Activated CD8-positive, alpha-beta T cell treated with anti-CD3 and anti-CD28 coated beads for 36 hours (primary cell): ENCODE data around the gene CD40. TPM values are rescaled to one million over a fixed set of nuclear protein-coding genes. Genes with fewer than 3 reads are reported as not detected.

ENCODE experiments used
- ATAC-seq: fragments of 200-7000 bp; cut with Tn5 transposase; one replicate; pipeline ENCODE4 v1.10.0; 2021; ENCODE audit warnings: mild to moderate bottlenecking, moderate library complexity
- CTCF ChIA-PET: fragments of 350-600 bp; sonication (Branson Sonifier 250); formaldehyde crosslinking; loops from one replicate; lab custom pipeline; 2021; ENCODE audit warnings: antibody characterized with exemption; lab: Charles Lee
- POLR2A ChIA-PET: fragments of 350-600 bp; sonication (Branson Sonifier 250); formaldehyde crosslinking; loops from one replicate; lab custom pipeline; 2021; ENCODE audit warnings: antibody characterized with exemption; lab: Charles Lee
- DNase-seq: peaks from one replicate; pipeline ENCODE4 v3.0.0-alpha.2; 2020
- H3K27ac Mint-ChIP-seq: one replicate; pipeline ENCODE4 v1.8.0; 2021; ENCODE audit warnings: mild to moderate bottlenecking, mixed read lengths
- H3K27me3 Mint-ChIP-seq: one replicate; pipeline ENCODE4 v1.8.0; 2021; ENCODE audit warnings: mixed read lengths
- H3K36me3 Mint-ChIP-seq: one replicate; pipeline ENCODE4 v1.8.0; 2021; ENCODE audit warnings: low read depth, mixed read lengths
- H3K4me1 Mint-ChIP-seq: one replicate; pipeline ENCODE4 v1.8.0; 2021; ENCODE audit warnings: low read depth, mixed read lengths
- H3K4me3 Mint-ChIP-seq: one replicate; pipeline ENCODE4 v1.8.0; 2021; ENCODE audit warnings: mild to moderate bottlenecking, moderate library complexity, mixed read lengths
- H3K9me3 Mint-ChIP-seq: one replicate; pipeline ENCODE4 v1.8.0; 2021; ENCODE audit warnings: mixed read lengths
- intact Hi-C: fragments of 100-400 bp; cut with micrococcal nuclease; formaldehyde crosslinking; loops from one replicate; pipeline ENCODE4 v1.10.0; 2022
- total RNA-seq, 2 experiments: library from RNA; stranded (reverse); gene quantifications; one replicate each; pipeline ENCODE4 v1.2.3, GENCODE V29; 2021
- TF ChIP-seq, protein P1 (sequence below): fragments of 200-600 bp; IDR thresholded peaks from one replicate; pipeline ENCODE4 v1.8.0; 2022; ENCODE audit warnings: antibody characterized with exemption, mild to moderate bottlenecking

CD40 gene
- total RNA-seq, 2 experiments from 2014 or later, result 3.3 to 3.5 TPM

DNA sequence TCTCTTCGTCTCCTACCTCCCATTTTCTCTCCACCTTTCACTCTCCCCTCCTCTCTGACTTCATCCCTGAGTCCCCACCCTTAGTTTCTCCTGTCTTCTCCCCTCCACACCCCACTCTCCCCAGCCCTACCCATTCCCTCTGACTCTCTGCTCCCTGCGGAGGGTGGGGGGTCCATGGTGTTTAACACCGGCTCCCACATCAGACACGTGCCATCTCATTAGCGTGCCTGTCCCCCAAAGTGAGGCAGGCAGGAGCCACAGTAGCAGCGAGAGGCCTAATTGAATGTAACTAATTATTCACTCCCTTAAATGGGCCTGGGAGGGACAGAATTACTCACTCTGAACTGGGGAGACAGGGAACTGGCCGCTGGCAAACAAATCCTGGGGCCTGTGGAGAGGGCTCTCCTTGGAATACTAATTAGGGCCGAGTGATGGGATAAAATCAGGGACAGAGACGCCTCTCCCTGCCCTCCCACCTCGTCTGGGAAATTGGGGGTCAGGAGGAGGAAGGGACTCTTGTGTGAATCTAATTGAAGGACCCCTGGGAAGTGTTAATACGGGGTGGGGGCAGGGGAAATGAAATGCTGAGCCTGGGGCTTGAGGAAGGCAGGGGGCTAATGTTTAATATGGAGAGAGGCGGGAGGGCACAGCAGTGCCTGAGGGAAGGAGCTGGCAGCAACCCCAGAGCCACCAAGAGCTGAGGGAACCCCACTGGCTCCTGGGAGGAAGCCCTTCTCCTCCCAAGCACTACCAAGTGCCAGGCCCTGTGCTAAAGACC lies 17.9 kb downstream of the CD40 start:
- ChIA-PET POLR2A (no interaction called here), CTCF (no interaction called here)

DNA sequence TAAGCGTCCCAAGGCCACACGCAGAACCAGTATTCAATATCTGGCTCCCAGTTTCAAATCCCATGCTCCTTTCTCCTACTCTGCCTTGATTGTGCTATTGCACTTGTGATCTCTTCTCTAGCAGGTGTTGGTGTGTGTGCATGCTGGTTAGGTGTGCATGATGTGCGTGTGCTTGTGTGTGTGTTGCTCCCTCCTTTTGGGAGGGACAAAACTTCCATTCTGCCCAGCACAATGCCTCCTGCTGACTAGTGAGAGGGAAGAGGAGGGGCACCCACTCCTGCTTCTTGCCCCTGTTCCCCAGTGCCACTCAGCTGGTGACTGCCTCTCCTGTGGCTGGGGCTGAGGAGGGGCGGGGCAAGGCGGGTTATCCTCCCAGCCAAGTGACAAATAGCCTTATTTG lies 19.7 kb downstream of the CD40 start:
- Mint-ChIP-seq H3K27ac (no peak overlapping the region), H3K4me3 (no peak overlapping the region), H3K27me3 (peaks cover 38% of the 10 kb centered on the region), H3K36me3 (no peaks in the 10 kb centered on the region), H3K9me3 (no peaks in the 10 kb centered on the region), H3K4me1 (no peaks in the 10 kb centered on the region)
- CTCF ChIA-PET, result interaction anchor here (1.2 kb wide), 1 partner anchor 115 kb away, joined by 3 read pairs; no protein-coding TSS in a partner anchor
- TF ChIP-seq, protein P1, sequence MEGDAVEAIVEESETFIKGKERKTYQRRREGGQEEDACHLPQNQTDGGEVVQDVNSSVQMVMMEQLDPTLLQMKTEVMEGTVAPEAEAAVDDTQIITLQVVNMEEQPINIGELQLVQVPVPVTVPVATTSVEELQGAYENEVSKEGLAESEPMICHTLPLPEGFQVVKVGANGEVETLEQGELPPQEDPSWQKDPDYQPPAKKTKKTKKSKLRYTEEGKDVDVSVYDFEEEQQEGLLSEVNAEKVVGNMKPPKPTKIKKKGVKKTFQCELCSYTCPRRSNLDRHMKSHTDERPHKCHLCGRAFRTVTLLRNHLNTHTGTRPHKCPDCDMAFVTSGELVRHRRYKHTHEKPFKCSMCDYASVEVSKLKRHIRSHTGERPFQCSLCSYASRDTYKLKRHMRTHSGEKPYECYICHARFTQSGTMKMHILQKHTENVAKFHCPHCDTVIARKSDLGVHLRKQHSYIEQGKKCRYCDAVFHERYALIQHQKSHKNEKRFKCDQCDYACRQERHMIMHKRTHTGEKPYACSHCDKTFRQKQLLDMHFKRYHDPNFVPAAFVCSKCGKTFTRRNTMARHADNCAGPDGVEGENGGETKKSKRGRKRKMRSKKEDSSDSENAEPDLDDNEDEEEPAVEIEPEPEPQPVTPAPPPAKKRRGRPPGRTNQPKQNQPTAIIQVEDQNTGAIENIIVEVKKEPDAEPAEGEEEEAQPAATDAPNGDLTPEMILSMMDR, result no peak
- POLR2A ChIA-PET, result interaction anchor here (0.7 kb wide), 1 partner anchor 10 kb away, joined by 4 read pairs; no protein-coding TSS in a partner anchor
- DNase-seq (no peak), ATAC-seq (no peak)
- intact Hi-C loops, result no loop called here

More for the DNA sequence above, 17.9 kb downstream of the CD40 start:
- TF ChIP-seq, protein P1, result no peak
- Mint-ChIP-seq H3K27ac (no peak overlapping the region), H3K4me1 (no peaks in the 10 kb centered on the region), H3K27me3 (peaks cover 38% of the 10 kb centered on the region), H3K4me3 (no peak overlapping the region), H3K9me3 (no peaks in the 10 kb centered on the region), H3K36me3 (no peaks in the 10 kb centered on the region)
- ATAC-seq (no peak), DNase-seq (no peak)
- intact Hi-C loops, result no loop called here

DNA sequence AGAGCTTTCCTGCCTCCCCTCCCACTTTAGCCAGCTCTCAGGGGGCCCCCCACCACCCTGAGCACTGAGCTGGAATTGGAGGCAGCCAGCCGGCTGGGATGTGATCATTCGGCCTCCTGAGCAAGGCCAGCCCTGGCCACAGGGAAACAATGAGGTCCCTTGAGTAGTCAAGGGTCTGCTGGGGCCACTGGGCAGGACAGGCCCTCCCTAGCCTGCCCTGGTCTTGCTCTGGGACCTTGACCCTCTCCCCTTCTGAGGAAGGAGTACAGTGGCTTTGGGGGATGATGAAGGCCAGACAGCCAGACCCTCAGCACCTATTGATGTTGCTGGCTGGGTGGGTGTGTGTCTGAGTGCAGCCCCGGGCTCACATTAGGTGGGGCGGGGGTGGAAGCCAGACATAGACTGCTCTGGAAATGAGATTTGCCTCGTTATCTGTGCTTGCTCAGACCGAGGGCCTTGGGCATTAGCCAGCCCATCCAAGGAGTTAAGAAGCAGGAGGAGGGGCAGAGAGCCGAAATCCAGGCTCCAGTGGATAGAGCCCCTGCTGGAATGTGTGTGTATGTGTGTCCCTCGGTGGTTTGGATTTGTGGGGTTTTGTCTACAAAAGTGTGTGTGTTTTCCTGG lies 21.3 kb downstream of the CD40 start:
- CTCF ChIA-PET, result no interaction called here
- H3K27ac Mint-ChIP-seq, result no peak overlapping the region
- TF ChIP-seq, protein P1, result no peak
- POLR2A ChIA-PET, result no interaction called here
- no peaks in the 10 kb centered on the region for H3K36me3 Mint-ChIP-seq
- DNase-seq, result no peak
- intact Hi-C loops, result no loop called here
- H3K9me3 Mint-ChIP-seq, result no peaks in the 10 kb centered on the region
- peaks cover 34% of the 10 kb centered on the region for H3K27me3 Mint-ChIP-seq
- no peak overlapping the region for H3K4me3 Mint-ChIP-seq
- no peak for ATAC-seq
- no peaks in the 10 kb centered on the region for H3K4me1 Mint-ChIP-seq

DNA sequence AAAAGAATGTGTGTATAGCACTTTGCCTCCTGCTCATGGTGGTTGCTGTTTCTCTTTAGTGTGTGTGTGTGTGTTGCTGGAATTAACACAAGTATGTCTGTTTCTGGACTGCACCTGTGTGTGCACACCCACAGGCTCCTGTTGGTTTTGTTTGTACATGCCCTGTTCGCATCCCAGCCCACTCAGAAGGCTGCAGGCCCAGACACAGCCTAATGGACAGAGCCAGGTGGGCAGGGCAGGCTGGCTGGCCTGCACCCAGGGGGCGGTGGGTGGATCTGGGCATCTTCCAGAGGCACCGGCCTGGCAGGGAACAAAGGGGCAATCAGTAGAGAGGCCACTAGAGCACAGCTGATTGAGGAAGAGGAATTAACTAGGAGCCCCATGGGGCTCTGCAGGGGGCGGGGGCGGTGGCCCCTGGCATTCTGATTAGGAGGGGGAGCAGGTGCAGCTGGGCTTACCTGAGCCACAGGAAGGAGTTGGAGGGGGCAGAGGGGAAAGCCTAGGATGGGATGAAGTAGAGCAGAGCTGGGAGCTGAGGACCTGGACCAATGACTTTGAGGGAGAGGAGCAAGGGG lies 21.9 kb downstream of the CD40 start:
- no peaks in the 10 kb centered on the region for H3K9me3 Mint-ChIP-seq
- H3K27ac Mint-ChIP-seq, result no peak overlapping the region
- H3K36me3 Mint-ChIP-seq, result no peaks in the 10 kb centered on the region
- TF ChIP-seq, protein P1, result no peak
- CTCF ChIA-PET, result interaction anchor here (0.8 to 2.3 kb wide), 4 partner anchors 7 to 127 kb away, joined by 3 to 6 read pairs (median 4); no protein-coding TSS in a partner anchor
- H3K4me1 Mint-ChIP-seq, result no peaks in the 10 kb centered on the region
- DNase-seq, result no peak
- POLR2A ChIA-PET, result no interaction called here
- no peak for ATAC-seq
- intact Hi-C loops, result no loop called here
- H3K4me3 Mint-ChIP-seq, result no peak overlapping the region
- peaks cover 33% of the 10 kb centered on the region for H3K27me3 Mint-ChIP-seq

DNA sequence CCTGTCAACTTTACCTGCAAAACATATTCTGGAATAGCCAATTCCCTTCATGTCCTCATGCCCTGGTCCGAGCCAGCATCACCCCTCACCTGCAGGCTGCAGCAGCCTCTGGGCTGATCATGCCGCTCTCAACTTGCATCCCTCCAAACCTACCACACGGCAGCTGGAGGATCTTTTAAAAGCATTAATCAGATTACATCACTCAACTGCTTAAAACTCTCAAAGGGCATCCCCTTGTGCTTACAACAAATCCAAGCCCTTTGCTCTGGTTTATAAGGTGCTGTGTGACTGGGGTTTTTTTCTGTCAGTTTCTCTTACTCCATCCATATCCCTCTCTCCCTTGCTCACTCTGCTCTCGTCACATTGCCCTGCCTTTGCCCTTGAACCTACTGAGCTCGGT lies 24.0 kb downstream of the CD40 start:
- intact Hi-C loops, result no loop called here
- Mint-ChIP-seq H3K9me3 (no peaks in the 10 kb centered on the region), H3K27ac (no peak overlapping the region), H3K4me1 (no peaks in the 10 kb centered on the region), H3K27me3 (peaks cover 25% of the 10 kb centered on the region), H3K36me3 (no peaks in the 10 kb centered on the region), H3K4me3 (no peak overlapping the region)
- TF ChIP-seq, protein P1, result no peak
- POLR2A ChIA-PET, result no interaction called here
- CTCF ChIA-PET, result interaction anchor here (1.0 to 2.3 kb wide), 2 partner anchors 10 to 13 kb away, joined by 3 to 6 read pairs; no protein-coding TSS in a partner anchor
- ATAC-seq, result no peak
- DNase-seq, result no peak
